ENCODE measurements around the gene PTPRU.

The PTPRU gene

GRCh38 chr1:29371332-29371731 is 135.0 kb downstream of the PTPRU start:
- Histone ChIP-seq H3K27me3 (ENCODE audit: control insufficient read depth, low read length) (peaks cover 20% of the 10 kb centered on the region), H3F3A (ENCODE audit: control insufficient read depth, insufficient read depth) (no peaks in the 10 kb centered on the region), H3K4me2 (ENCODE audit: low read length) (no peak overlapping the region), H3K79me2 (ENCODE audit: control insufficient read depth, low read length) (no peaks in the 10 kb centered on the region), H3K27ac (ENCODE audit: low read depth, low read length) (no peak overlapping the region), H3K4me1 (ENCODE audit: control insufficient read depth, low read length) (no peaks in the 10 kb centered on the region), H3K9me3 (ENCODE audit: control insufficient read depth, insufficient read depth, low read length) (no peaks in the 10 kb centered on the region), H3K9me2 (replicated peaks; ENCODE audit: control insufficient read depth, low read length) (no peaks in the 10 kb centered on the region), H3K36me3 (ENCODE audit: control insufficient read depth, low read length) (no peaks in the 10 kb centered on the region), H3K4me3 (ENCODE audit: low read length) (no peak overlapping the region), H4K20me1 (ENCODE audit: control insufficient read depth, insufficient read depth, low read depth, low read length) (no peaks in the 10 kb centered on the region)
- TF ChIP-seq EZH2phosphoT487 (IDR thresholded peaks at IDR 0.05; ENCODE audit: borderline replicate concordance, low read length): no peak
- no peak for TF ChIP-seq CTCF (IDR thresholded peaks at IDR 0.05; ENCODE audit: low read depth, low read length, poor library complexity, severe bottlenecking)

- peaks cover 20% of the 10 kb centered on the region for H3K27me3 ChIP-seq (ENCODE audit: control insufficient read depth, low read length)
- no peaks in the 10 kb centered on the region for H3K9me2 ChIP-seq (replicated peaks; ENCODE audit: control insufficient read depth, low read length)
- H3K79me2 ChIP-seq (ENCODE audit: control insufficient read depth, low read length): no peaks in the 10 kb centered on the region
- H3K4me1 ChIP-seq (ENCODE audit: control insufficient read depth, low read length): no peaks in the 10 kb centered on the region
- TF ChIP-seq CTCF (IDR thresholded peaks at IDR 0.05; ENCODE audit: low read depth, low read length, poor library complexity, severe bottlenecking): no peak
- TF ChIP-seq EZH2phosphoT487 (IDR thresholded peaks at IDR 0.05; ENCODE audit: borderline replicate concordance, low read length): no peak
- H3F3A ChIP-seq (ENCODE audit: control insufficient read depth, insufficient read depth): no peaks in the 10 kb centered on the region
- no peak overlapping the region for H3K4me2 ChIP-seq (ENCODE audit: low read length)
- no peak overlapping the region for H3K27ac ChIP-seq (ENCODE audit: low read depth, low read length)
- H3K36me3 ChIP-seq (ENCODE audit: control insufficient read depth, low read length): no peaks in the 10 kb centered on the region
- H4K20me1 ChIP-seq (ENCODE audit: control insufficient read depth, insufficient read depth, low read depth, low read length): no peaks in the 10 kb centered on the region
- no peak overlapping the region for H3K4me3 ChIP-seq (ENCODE audit: low read length)
- H3K9me3 ChIP-seq (ENCODE audit: control insufficient read depth, insufficient read depth, low read length): no peaks in the 10 kb centered on the region
Measured at GRCh38 chr1:29372108-29372507, 135.8 kb downstream of the PTPRU start.
